Retinal pigment epithelial cell (primary cell): ENCODE measurements around the gene OASL.

Source experiments
- DNase-seq: peaks from one replicate; pipeline ENCODE4 v3.0.0-alpha.2; 2010; ENCODE audit warnings: low read depth
- H3K4me3 ChIP-seq: 2 replicates; pipeline ENCODE4 v1.5.1; 2011; ENCODE audit warnings: mild to moderate bottlenecking, low read length, control low read depth, moderate library complexity
- CTCF ChIP-seq: conservative IDR thresholded peaks from 2 replicates; pipeline ENCODE4 v1.5.1; 2011; ENCODE audit warnings: low read depth, low read length, control low read depth, inconsistent platforms

The OASL gene

DNA sequence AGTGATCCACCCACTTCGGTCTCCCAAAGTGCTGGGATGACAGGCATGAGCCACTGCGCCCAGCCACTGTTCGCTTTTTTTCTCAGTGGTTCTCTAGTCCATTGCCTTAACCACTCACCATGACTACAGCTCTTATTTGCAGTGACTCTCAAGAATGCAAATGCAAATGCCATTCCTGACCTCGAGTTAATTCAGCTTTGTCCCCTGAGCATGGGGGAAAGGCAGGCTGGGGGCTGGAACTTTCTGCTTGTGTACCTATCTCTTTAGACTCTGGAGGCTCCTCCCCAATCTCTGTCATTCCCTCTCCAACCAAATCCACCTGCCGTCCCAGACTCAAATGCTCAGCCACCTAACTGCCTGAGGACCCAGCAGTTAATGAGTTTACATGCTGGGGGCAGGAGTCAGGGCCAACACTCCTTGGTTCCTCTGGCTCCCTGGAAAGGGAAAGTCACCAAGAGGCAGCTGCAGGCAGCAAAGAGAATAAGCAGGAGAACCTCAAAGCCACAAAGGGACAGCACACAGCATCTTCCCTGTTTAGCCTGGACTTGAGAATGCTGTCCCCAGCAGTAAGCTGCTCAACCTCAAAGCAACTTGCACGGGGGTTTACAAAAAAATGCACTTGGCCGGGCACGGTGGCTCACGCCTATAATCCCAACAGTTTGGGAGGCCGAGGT, 66.0 kb downstream of the OASL start:
- H3K4me3 ChIP-seq, result no peak overlapping the region
- TF ChIP-seq CTCF, result no peak
- peak; percentile 64 for DNase-seq

DNA sequence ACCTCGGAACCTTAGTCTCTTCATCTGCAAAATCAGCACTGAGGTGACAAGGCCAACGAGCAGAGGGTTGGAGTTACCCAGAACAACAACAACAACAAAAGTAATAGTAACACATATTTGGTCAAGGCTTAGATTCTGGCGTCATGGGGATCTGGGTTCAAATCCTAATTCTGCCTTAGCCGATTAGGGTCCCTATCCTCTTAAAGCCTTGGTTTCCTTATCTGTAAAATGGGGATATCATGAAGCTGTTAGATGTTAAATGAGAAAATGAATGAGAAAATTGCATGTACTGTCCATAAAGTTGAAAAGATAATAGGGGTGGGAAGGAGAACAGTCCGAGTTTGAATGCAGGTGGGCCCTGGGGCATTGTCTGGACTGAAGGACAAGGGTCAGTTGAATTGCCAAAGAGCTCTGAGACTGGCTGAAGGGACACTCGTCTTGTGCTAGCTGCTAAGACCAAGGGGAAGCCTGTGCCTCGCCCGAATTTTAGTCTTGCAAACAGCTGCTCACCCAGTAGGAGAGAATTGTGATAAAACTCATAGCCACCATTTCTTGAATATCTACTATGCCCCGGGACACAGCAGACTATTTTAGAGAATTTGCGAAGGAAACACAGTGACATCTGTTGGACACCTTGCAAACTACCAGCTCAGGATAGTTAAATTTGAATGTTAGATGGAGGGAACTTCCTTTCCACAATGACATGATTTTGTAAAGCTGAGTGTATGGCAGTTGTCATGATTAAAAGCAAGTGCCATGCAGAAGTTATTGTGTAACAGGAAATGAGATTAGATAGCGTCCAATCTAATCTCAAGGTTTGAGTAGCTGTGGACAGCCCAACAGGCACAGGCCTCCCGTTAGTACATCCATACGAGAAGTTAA, 67.5 kb downstream of the OASL start:
- TF ChIP-seq CTCF, result peak; percentile 78
- DNase-seq, result peak; percentile 10
- no peak overlapping the region for H3K4me3 ChIP-seq

DNA sequence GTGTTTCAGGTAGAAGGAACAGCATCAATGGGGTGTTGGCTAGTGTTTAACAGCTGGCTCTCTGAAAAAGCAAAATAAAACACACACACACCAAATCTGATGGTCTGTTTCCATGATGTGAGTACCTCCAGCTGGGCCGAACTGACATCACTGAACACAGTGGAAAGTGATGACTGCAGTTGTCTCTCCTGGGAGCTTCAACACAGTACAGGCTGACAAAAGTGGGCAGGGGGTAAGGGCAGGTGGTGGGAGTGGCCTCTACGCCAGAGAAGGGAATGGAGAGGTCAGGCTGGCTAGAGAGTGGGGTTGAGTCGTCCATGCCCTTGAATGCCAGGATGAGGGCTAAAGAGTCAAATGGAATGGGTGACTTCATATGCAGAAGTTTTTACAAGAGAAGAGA, 68.7 kb downstream of the OASL start:
- H3K4me3 ChIP-seq, result no peak overlapping the region
- no peak for TF ChIP-seq CTCF
- DNase-seq, result no peak
